ENCODE measurements around the gene SKI.

SKI gene

GRCh38 chr1:2274929-2275475, 46.9 kb downstream of the SKI start:
- DNase-seq (ENCODE audit: low spot score), result no peak
- peak overlapping the region; percentile 64 for H3K14ac ChIP-seq (ENCODE audit: low read length)
- no CpG with 5 or more reads among the region's 21 CpGs for WGBS, 2 donors (ENCODE audit: extremely low coverage in 2 of 2, insufficient read length in 2 of 2, insufficient replicate concordance in 1 of 2)
- H3K79me1 ChIP-seq (ENCODE audit: low read depth, low read length), result peaks cover 47% of the 10 kb centered on the region
- H3K4me3 ChIP-seq (ENCODE audit: low read length in 2 of 2), result no peak overlapping the region
- peaks cover 5% of the 10 kb centered on the region in 2 donors for H3K9me3 ChIP-seq (replicated peaks in 1 of 2; ENCODE audit: control insufficient read depth in 2 of 2, insufficient read depth in 1 of 2, low read depth in 1 of 2, low read length in 2 of 2)
- peak overlapping the region; percentile 97 for H3K18ac ChIP-seq (ENCODE audit: low read length)
- H3K27me3 ChIP-seq (ENCODE audit: control insufficient read depth in 3 of 3, insufficient read depth in 3 of 3, low read depth in 1 of 3, low read length in 3 of 3), result peaks cover 0 to 3% (median 0%) of the 10 kb centered on the region in 3 experiments
- H3K4me2 ChIP-seq (ENCODE audit: insufficient read depth, low read length, poor library complexity, severe bottlenecking), result no peak overlapping the region
- H3K23ac ChIP-seq (ENCODE audit: low read depth, low read length, poor library complexity), result peak overlapping the region; percentile 59
- H3K36me3 ChIP-seq (replicated peaks in 1 of 2; ENCODE audit: control insufficient read depth in 2 of 2, insufficient read depth in 2 of 2, low read length in 2 of 2), result peaks cover 7 to 16% of the 10 kb centered on the region in 2 donors
- H4K91ac ChIP-seq (ENCODE audit: low read depth, low read length, poor library complexity), result no peak overlapping the region
- H2AFZ ChIP-seq (ENCODE audit: low read length), result no peak overlapping the region
- no peak overlapping the region for H3K4ac ChIP-seq (ENCODE audit: low read length)
- H2BK15ac ChIP-seq (ENCODE audit: low read length), result peak overlapping the region; percentile 99
- peaks cover 69 to 75% of the 10 kb centered on the region in 2 donors for H3K4me1 ChIP-seq (ENCODE audit: control insufficient read depth in 2 of 2, insufficient read depth in 1 of 2, low read depth in 1 of 2, low read length in 2 of 2)
- H2BK120ac ChIP-seq (ENCODE audit: low read depth, low read length), result no peak overlapping the region
- peak overlapping the region; percentile 88 for H2BK12ac ChIP-seq (ENCODE audit: low read length)
- peak overlapping the region; percentile 98 for H2AK5ac ChIP-seq (ENCODE audit: low read depth, low read length)
- H3K9ac ChIP-seq (ENCODE audit: low read depth, low read length, poor library complexity), result no peak overlapping the region
- H4K8ac ChIP-seq (ENCODE audit: low read depth, low read length), result no peak overlapping the region
- H2BK5ac ChIP-seq (ENCODE audit: low read length), result peak overlapping the region; percentile 29
- H3K27ac ChIP-seq (replicated peaks; ENCODE audit: low read length), result no peak overlapping the region

GRCh38 chr1:2275796-2276536, 47.8 kb downstream of the SKI start:
- Histone ChIP-seq H3K14ac (ENCODE audit: low read length) (peak overlapping the region; percentile 32), H2BK15ac (ENCODE audit: low read length) (peak overlapping the region; percentile 8), H3K18ac (ENCODE audit: low read length) (peak overlapping the region; percentile 63), H3K27ac (replicated peaks; ENCODE audit: low read length) (no peak overlapping the region), H3K9me3 (replicated peaks in 1 of 2; ENCODE audit: control insufficient read depth in 2 of 2, insufficient read depth in 1 of 2, low read depth in 1 of 2, low read length in 2 of 2) (peaks cover 5% of the 10 kb centered on the region in 2 donors), H3K4me2 (ENCODE audit: insufficient read depth, low read length, poor library complexity, severe bottlenecking) (no peak overlapping the region), H2BK5ac (ENCODE audit: low read length) (no peak overlapping the region), H3K23ac (ENCODE audit: low read depth, low read length, poor library complexity) (no peak overlapping the region), H2BK120ac (ENCODE audit: low read depth, low read length) (no peak overlapping the region), H2AFZ (ENCODE audit: low read length) (no peak overlapping the region), H4K8ac (ENCODE audit: low read depth, low read length) (no peak overlapping the region), H3K4me3 (ENCODE audit: low read length in 2 of 2) (no peak overlapping the region), H3K27me3 (ENCODE audit: control insufficient read depth in 3 of 3, insufficient read depth in 3 of 3, low read depth in 1 of 3, low read length in 3 of 3) (peaks cover 0 to 3% (median 0%) of the 10 kb centered on the region in 3 experiments), H3K36me3 (replicated peaks in 1 of 2; ENCODE audit: control insufficient read depth in 2 of 2, insufficient read depth in 2 of 2, low read length in 2 of 2) (peaks cover 7 to 16% of the 10 kb centered on the region in 2 donors), H3K79me1 (ENCODE audit: low read depth, low read length) (peaks cover 43% of the 10 kb centered on the region), H4K91ac (ENCODE audit: low read depth, low read length, poor library complexity) (no peak overlapping the region), H2BK12ac (ENCODE audit: low read length) (peak overlapping the region; percentile 11), H3K9ac (ENCODE audit: low read depth, low read length, poor library complexity) (peak overlapping the region; percentile 36), H3K4me1 (ENCODE audit: control insufficient read depth in 2 of 2, insufficient read depth in 1 of 2, low read depth in 1 of 2, low read length in 2 of 2) (peaks cover 60 to 67% of the 10 kb centered on the region in 2 donors), H2AK5ac (ENCODE audit: low read depth, low read length) (peak overlapping the region; percentile 59), H3K4ac (ENCODE audit: low read length) (no peak overlapping the region)
- DNase-seq (ENCODE audit: low spot score), result no peak
- WGBS, 2 donors (ENCODE audit: extremely low coverage in 2 of 2, insufficient read length in 2 of 2, insufficient replicate concordance in 1 of 2), result no CpG with 5 or more reads among the region's 14 CpGs

- Histone ChIP-seq H2BK5ac (ENCODE audit: low read length) (no peak overlapping the region), H3K23ac (ENCODE audit: low read depth, low read length, poor library complexity) (no peak overlapping the region), H3K4me3 (ENCODE audit: low read length in 2 of 2) (no peak overlapping the region), H2AFZ (ENCODE audit: low read length) (no peak overlapping the region), H3K14ac (ENCODE audit: low read length) (no peak overlapping the region), H2AK5ac (ENCODE audit: low read depth, low read length) (peak overlapping the region; percentile 1), H3K79me1 (ENCODE audit: low read depth, low read length) (peaks cover 41% of the 10 kb centered on the region), H2BK15ac (ENCODE audit: low read length) (no peak overlapping the region), H4K8ac (ENCODE audit: low read depth, low read length) (no peak overlapping the region), H3K36me3 (replicated peaks in 1 of 2; ENCODE audit: control insufficient read depth in 2 of 2, insufficient read depth in 2 of 2, low read length in 2 of 2) (peaks cover 7 to 16% of the 10 kb centered on the region in 2 donors), H3K4ac (ENCODE audit: low read length) (no peak overlapping the region), H4K91ac (ENCODE audit: low read depth, low read length, poor library complexity) (no peak overlapping the region), H2BK12ac (ENCODE audit: low read length) (no peak overlapping the region), H3K27ac (replicated peaks; ENCODE audit: low read length) (no peak overlapping the region), H2BK120ac (ENCODE audit: low read depth, low read length) (no peak overlapping the region), H3K4me1 (ENCODE audit: control insufficient read depth in 2 of 2, insufficient read depth in 1 of 2, low read depth in 1 of 2, low read length in 2 of 2) (peaks cover 51 to 63% of the 10 kb centered on the region in 2 donors), H3K4me2 (ENCODE audit: insufficient read depth, low read length, poor library complexity, severe bottlenecking) (no peak overlapping the region), H3K9me3 (replicated peaks in 1 of 2; ENCODE audit: control insufficient read depth in 2 of 2, insufficient read depth in 1 of 2, low read depth in 1 of 2, low read length in 2 of 2) (peaks cover 5% of the 10 kb centered on the region in 2 donors), H3K27me3 (ENCODE audit: control insufficient read depth in 3 of 3, insufficient read depth in 3 of 3, low read depth in 1 of 3, low read length in 3 of 3) (peaks cover 0 to 3% (median 0%) of the 10 kb centered on the region in 3 experiments), H3K9ac (ENCODE audit: low read depth, low read length, poor library complexity) (no peak overlapping the region), H3K18ac (ENCODE audit: low read length) (peak overlapping the region; percentile 76)
- no peak for DNase-seq (ENCODE audit: low spot score)
- WGBS, 2 donors (ENCODE audit: extremely low coverage in 2 of 2, insufficient read length in 2 of 2, insufficient replicate concordance in 1 of 2), result no CpG with 5 or more reads among the region's 12 CpGs
These were observed 48.9 kb downstream of the SKI start for GRCh38 chr1:2276803-2277580.

Measured in neuronal stem cell (in vitro differentiated cells).